SK-N-SH (cell line): ENCODE measurements around the gene IGDCC3. TPM values are rescaled to one million over a fixed set of nuclear protein-coding genes. Genes with fewer than 3 reads are reported as not detected.

Experiments
- CTCF ChIA-PET: fragments of 300-600, 350-600 bp; formaldehyde crosslinking; extraction: SDS; loops from one replicate; lab custom pipeline; 2021; lab: Yijun Ruan, JAX
- POLR2A ChIA-PET: fragments of 350-600 bp; sonication (Branson Sonifier 250); formaldehyde crosslinking; extraction: SDS; loops from one replicate; lab custom pipeline; 2020; ENCODE audit warnings: antibody characterized with exemption, inconsistent platforms; lab: Yijun Ruan, JAX
- DNase-seq: peaks from one replicate; pipeline ENCODE4 v3.0.0; 2012
- H2AFZ ChIP-seq: fragments of 200-600 bp; sonication (generic); 2 replicates; pipeline ENCODE4 v1.8.1; 2016; ENCODE audit warnings: antibody characterized with exemption, mild to moderate bottlenecking, low read depth
- H3F3A ChIP-seq: fragments of 200-600 bp; sonication (generic); replicated peaks from 2 replicates; pipeline ENCODE3; 2016; ENCODE audit warnings: antibody characterized with exemption, mild to moderate bottlenecking; ENCODE audit not compliant: insufficient read depth
- H3K27ac ChIP-seq, 2 experiments: fragments of 200-500 bp in 1 of 2; fragments of 200-600 bp in 1 of 2; sonication (Bioruptor generic) in 1 of 2; sonication (generic), shearing (Covaris generic) in 1 of 2; 2 replicates each; pipeline versions ENCODE4 v1.5.1 to v1.6.1; 2014 to 2016; ENCODE audit warnings: low read depth in 2 of 2, inconsistent platforms in 1 of 2, low read length in 1 of 2, mild to moderate bottlenecking in 1 of 2, mixed read lengths in 1 of 2
- H3K27me3 ChIP-seq: fragments of 200-600 bp; sonication (generic), shearing (Covaris generic); 2 replicates; pipeline ENCODE4 v1.6.1; 2016; ENCODE audit warnings: mixed run types; ENCODE audit not compliant: insufficient read depth
- H3K36me3 ChIP-seq, 2 experiments: fragments of 200-500 bp in 1 of 2; fragments of 200-600 bp in 1 of 2; sonication (Bioruptor generic) in 1 of 2; sonication (generic) in 1 of 2; replicated peaks in 1 of 2; 2 replicates each; pipeline versions ENCODE3 to v1.5.1; 2014 to 2016; ENCODE audit warnings: low read length in 1 of 2, mild to moderate bottlenecking in 1 of 2; ENCODE audit not compliant: insufficient read depth in 2 of 2, control insufficient read depth in 1 of 2
- H3K4me1 ChIP-seq, 2 experiments: fragments of 200-500 bp in 1 of 2; fragments of 200-600 bp in 1 of 2; sonication (Bioruptor generic) in 1 of 2; sonication (generic), shearing (Covaris generic) in 1 of 2; 2 replicates each; pipeline versions ENCODE4 v1.5.1 to v1.6.1; 2014 to 2016; ENCODE audit warnings: low read depth in 1 of 2, low read length in 1 of 2, mixed run types in 1 of 2; ENCODE audit not compliant: insufficient read depth in 2 of 2, control insufficient read depth in 1 of 2
- H3K4me2 ChIP-seq: fragments of 200-600 bp; sonication (generic), shearing (Covaris generic); 2 replicates; pipeline ENCODE4 v1.6.1; 2017; ENCODE audit warnings: mixed run types
- H3K4me3 ChIP-seq, 2 experiments: fragments of 200-500 bp in 1 of 2; fragments of 200-600 bp in 1 of 2; sonication (Bioruptor generic) in 1 of 2; sonication (generic), shearing (Covaris generic) in 1 of 2; 2 replicates each; pipeline versions ENCODE4 v1.5.1 to v1.8.1; 2014 to 2016; ENCODE audit warnings: low read depth in 2 of 2, inconsistent platforms in 1 of 2, low read length in 1 of 2, mild to moderate bottlenecking in 1 of 2, mixed read lengths in 1 of 2, moderate library complexity in 1 of 2
- H3K79me2 ChIP-seq: fragments of 200-600 bp; sonication (generic); 2 replicates; pipeline ENCODE4 v1.8.1; 2017; ENCODE audit warnings: mild to moderate bottlenecking; ENCODE audit not compliant: insufficient read depth
- H3K9ac ChIP-seq: fragments of 200-600 bp; sonication (generic); 2 replicates; pipeline ENCODE4 v1.6.1; 2017; ENCODE audit warnings: mixed run types
- H3K9me2 ChIP-seq: fragments of 200-600 bp; sonication (generic); 2 replicates; pipeline ENCODE4 v1.6.1; 2017; ENCODE audit warnings: mixed run types
- H3K9me3 ChIP-seq: fragments of 200-600 bp; sonication (generic); 2 replicates; pipeline ENCODE4 v1.6.1; 2017; ENCODE audit warnings: mixed run types, mild to moderate bottlenecking, moderate library complexity
- H4K20me1 ChIP-seq: fragments of 200-600 bp; sonication (generic); 2 replicates; pipeline ENCODE4 v1.6.1; 2017; ENCODE audit warnings: mild to moderate bottlenecking, mixed run types; ENCODE audit not compliant: insufficient read depth
- ELF1 ChIP-seq: IDR thresholded peaks from 2 replicates; pipeline ENCODE4 v1.4.0; 2012
- EP300 ChIP-seq, 2 experiments: IDR thresholded peaks; 2 replicates each; pipeline versions ENCODE4 v1.4.0 to v1.6.1; 2012; ENCODE audit warnings: borderline replicate concordance in 1 of 2, low read depth in 1 of 2, low read length in 1 of 2
- FOSL2 ChIP-seq: IDR thresholded peaks from 2 replicates; pipeline ENCODE4 v1.4.0; 2012; ENCODE audit warnings: low read depth, mild to moderate bottlenecking, moderate library complexity, borderline replicate concordance
- GABPA ChIP-seq: IDR thresholded peaks from 2 replicates; pipeline ENCODE4 v1.4.0; 2012; ENCODE audit warnings: low read depth, mild to moderate bottlenecking
- GATA2 ChIP-seq: sonication (generic); formaldehyde crosslinking; IDR thresholded peaks from 2 replicates; pipeline ENCODE4 v1.5.0; 2020; ENCODE audit warnings: mild to moderate bottlenecking, missing genetic modification reagents
- JUND ChIP-seq: IDR thresholded peaks from 2 replicates; pipeline ENCODE4 v1.4.0; 2012
- MEF2A ChIP-seq: IDR thresholded peaks from 2 replicates; pipeline ENCODE4 v1.4.0; 2012; ENCODE audit warnings: low read depth, borderline replicate concordance
- NFIC ChIP-seq: IDR thresholded peaks from 2 replicates; pipeline ENCODE4 v1.4.0; 2012; ENCODE audit warnings: borderline replicate concordance
- NRF1 ChIP-seq: IDR thresholded peaks from 2 replicates; pipeline ENCODE4 v1.6.1; 2012; ENCODE audit warnings: low read depth, mild to moderate bottlenecking, low read length
- POLR2AphosphoS5 ChIP-seq: IDR thresholded peaks from 2 replicates; pipeline ENCODE4 v1.6.1; 2012; ENCODE audit warnings: low read depth, low read length
- RAD21 ChIP-seq: IDR thresholded peaks from 2 replicates; pipeline ENCODE4 v1.6.1; 2012; ENCODE audit warnings: mild to moderate bottlenecking, low read length
- RCOR1 ChIP-seq: fragments of 150-350 bp; IDR thresholded peaks from 2 replicates; pipeline ENCODE4 v1.6.1; 2017; ENCODE audit warnings: antibody characterized with exemption, low read length
- RFX5 ChIP-seq: IDR thresholded peaks from 2 replicates; pipeline ENCODE4 v1.6.1; 2012; ENCODE audit warnings: mild to moderate bottlenecking, improper control_type of control experiment, low read length
- RXRA ChIP-seq: IDR thresholded peaks from 2 replicates; pipeline ENCODE4 v1.4.0; 2012; ENCODE audit warnings: low read depth, mild to moderate bottlenecking, borderline replicate concordance
- SIN3A ChIP-seq: IDR thresholded peaks from 2 replicates; pipeline ENCODE4 v1.6.1; 2012; ENCODE audit warnings: low read depth, mild to moderate bottlenecking, low read length, moderate library complexity, borderline replicate concordance
- SMC3 ChIP-seq: IDR thresholded peaks from 2 replicates; pipeline ENCODE4 v1.6.1; 2012; ENCODE audit warnings: low read depth, low read length, improper control_type of control experiment
- TAF1 ChIP-seq: IDR thresholded peaks from 2 replicates; pipeline ENCODE4 v1.6.1; 2012; ENCODE audit warnings: low read depth, mild to moderate bottlenecking, low read length, moderate library complexity, borderline replicate concordance
- TCF12 ChIP-seq: IDR thresholded peaks from 2 replicates; pipeline ENCODE4 v1.4.0; 2012
- YY1 ChIP-seq: IDR thresholded peaks from 2 replicates; pipeline ENCODE4 v1.4.0; 2012; ENCODE audit warnings: low read depth, mild to moderate bottlenecking
- WGBS: methylation state at CpG from one replicate; pipeline ENCODE4 v1.1.6; 2017; ENCODE audit warnings: low lambda C conversion rate; 5-methylcytosine and 5-hydroxymethylcytosine counted together
- polyA plus RNA-seq, 3 experiments: library from polyadenylated mRNA; depleted of rRNA; stranded (reverse); fragments of >200 nt; gene quantifications; 2 replicates each; pipeline ENCODE4 v1.2.3, GENCODE V29; 2012
- TF ChIP-seq, protein P1 (sequence below): fragments of 200-600 bp; sonication (generic); IDR thresholded peaks from 2 replicates; pipeline ENCODE4 v1.6.1; 2017; ENCODE audit warnings: antibody characterized with exemption, mild to moderate bottlenecking, moderate library complexity
- TF ChIP-seq, protein P2 (sequence below): IDR thresholded peaks from 2 replicates; pipeline ENCODE4 v1.6.1; 2012; ENCODE audit warnings: mild to moderate bottlenecking, low read depth, low read length, moderate library complexity
- TF ChIP-seq, protein P3 (sequence below): IDR thresholded peaks from 2 replicates; pipeline ENCODE4; 2012
- TF ChIP-seq, protein P4 (sequence below): IDR thresholded peaks from 2 replicates; pipeline ENCODE4 v1.4.0; 2012; ENCODE audit warnings: low read depth, borderline replicate concordance
- TF ChIP-seq, protein P5 (sequence below): fragments of 150-350 bp; IDR thresholded peaks from 2 replicates; pipeline ENCODE4 v1.6.1; 2017; ENCODE audit warnings: antibody characterized with exemption, low read length, low read depth, borderline replicate concordance

IGDCC3 gene
- polyA plus RNA-seq, 1 of the 3 experiments (the other 2 are of a cell fraction): 0.43 TPM

DNA sequence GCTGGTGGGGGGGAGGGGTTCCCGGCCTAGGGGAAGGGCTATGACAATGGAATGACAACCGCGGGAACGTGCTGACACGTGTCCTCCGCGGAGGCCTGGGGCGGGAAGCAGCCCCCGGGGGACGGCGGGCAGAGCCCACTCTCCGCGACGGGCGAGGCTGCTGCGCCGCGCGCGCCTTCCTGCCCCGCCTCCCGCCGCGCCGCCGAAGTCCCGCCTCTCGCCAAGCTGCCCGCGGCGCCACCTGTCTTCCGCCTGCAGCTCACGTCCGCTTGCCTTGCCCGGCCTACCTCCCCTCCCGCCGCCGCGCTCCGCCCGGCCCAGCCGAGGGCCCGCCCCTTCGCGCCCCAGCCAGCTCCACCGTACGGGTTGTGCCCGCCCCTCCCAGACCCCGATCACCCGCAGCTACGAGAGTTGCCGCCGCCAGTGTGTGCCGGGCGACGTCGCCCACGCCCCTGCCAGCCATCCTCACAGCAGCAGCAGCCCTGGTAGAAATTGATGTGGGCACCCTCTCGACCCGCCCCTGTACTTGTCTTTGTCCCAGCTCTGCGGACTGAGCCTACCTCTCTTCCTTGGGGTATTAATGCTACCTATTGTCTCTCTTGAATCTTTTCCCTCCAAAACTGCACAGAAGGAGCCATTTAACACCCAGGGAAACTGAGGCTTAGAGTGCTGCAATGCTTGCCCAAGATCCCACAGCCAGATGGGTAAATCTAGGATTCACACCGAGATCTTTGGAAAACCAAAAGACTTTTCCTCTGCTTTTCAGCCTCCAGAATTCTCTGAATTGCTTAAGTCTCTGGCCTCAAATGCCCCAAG lies 90.9 kb downstream of the IGDCC3 start, which contains the start of gene PARP16:
TSS of gene PARP16 (minus strand) at position 180 of the 816 bp plus-strand sequence. CDS start 457 bp downstream, outside the sequence.
- Histone ChIP-seq H3K4me1 (peaks cover 9 to 13% of the 10 kb centered on the region in 2 experiments; a peak in 3 of 4 replicates), H3K36me3 (no peaks in the 10 kb centered on the region), H3K27ac (peak within 1 kb of the TSS; percentile 37 to 81; a peak in 3 of 4 replicates), H3K9ac (peak within 1 kb of the TSS; percentile 77), H2AFZ (peak within 1 kb of the TSS; percentile 95), H3K9me3 (no peaks in the 10 kb centered on the region), H3K79me2 (peaks cover 6% of the 10 kb centered on the region; the same call in 1 of the 2 replicates), H3K27me3 (no peaks in the 10 kb centered on the region), H3F3A (peaks cover 18% of the 10 kb centered on the region), H3K4me3 (peak within 1 kb of the TSS; percentile 61 to 71), H3K9me2 (no peaks in the 10 kb centered on the region), H3K4me2 (peak within 1 kb of the TSS; percentile 97), H4K20me1 (no peaks in the 10 kb centered on the region)
- WGBS: 48% methylated on average over 4 of the region's 62 CpGs
- ChIA-PET CTCF (interaction anchor here (0.8 to 4.0 kb wide), 9 partner anchors 10 to 232 kb away, joined by 3 to 28 read pairs (median 5); partner anchors contain the start of gene CLPX), POLR2A (interaction anchor here (0.6 to 2.1 kb wide), 12 partner anchors 9 to 102 kb away, joined by 3 to 20 read pairs (median 4); partner anchors contain the start of genes CLPX and RNU5B-1)
- peak; percentile 95 for DNase-seq
- 0 out of 2 replicates have a peak, but pooled peaks have one; percentile 44 for TF ChIP-seq SIN3A
- no peak; the same call in 1 of the 2 replicates for TF ChIP-seq POLR2AphosphoS5
- TF ChIP-seq RXRA: no peak
- no peak; a peak in 1 of 4 replicates for TF ChIP-seq EP300 (IDR thresholded peaks at IDR 0.05; ENCODE audit: borderline replicate concordance in 1 of 2, low read depth in 1 of 2, low read length in 1 of 2)
- TF ChIP-seq, protein P1, sequence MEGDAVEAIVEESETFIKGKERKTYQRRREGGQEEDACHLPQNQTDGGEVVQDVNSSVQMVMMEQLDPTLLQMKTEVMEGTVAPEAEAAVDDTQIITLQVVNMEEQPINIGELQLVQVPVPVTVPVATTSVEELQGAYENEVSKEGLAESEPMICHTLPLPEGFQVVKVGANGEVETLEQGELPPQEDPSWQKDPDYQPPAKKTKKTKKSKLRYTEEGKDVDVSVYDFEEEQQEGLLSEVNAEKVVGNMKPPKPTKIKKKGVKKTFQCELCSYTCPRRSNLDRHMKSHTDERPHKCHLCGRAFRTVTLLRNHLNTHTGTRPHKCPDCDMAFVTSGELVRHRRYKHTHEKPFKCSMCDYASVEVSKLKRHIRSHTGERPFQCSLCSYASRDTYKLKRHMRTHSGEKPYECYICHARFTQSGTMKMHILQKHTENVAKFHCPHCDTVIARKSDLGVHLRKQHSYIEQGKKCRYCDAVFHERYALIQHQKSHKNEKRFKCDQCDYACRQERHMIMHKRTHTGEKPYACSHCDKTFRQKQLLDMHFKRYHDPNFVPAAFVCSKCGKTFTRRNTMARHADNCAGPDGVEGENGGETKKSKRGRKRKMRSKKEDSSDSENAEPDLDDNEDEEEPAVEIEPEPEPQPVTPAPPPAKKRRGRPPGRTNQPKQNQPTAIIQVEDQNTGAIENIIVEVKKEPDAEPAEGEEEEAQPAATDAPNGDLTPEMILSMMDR: peak; percentile 24
- TF ChIP-seq SMC3: 0 out of 2 replicates have a peak, but pooled peaks have one; percentile 12
- TF ChIP-seq NFIC: no peak
- no peak for TF ChIP-seq RCOR1
- no peak for TF ChIP-seq TCF12
- TF ChIP-seq GABPA: peak; percentile 63
- TF ChIP-seq, protein P2, sequence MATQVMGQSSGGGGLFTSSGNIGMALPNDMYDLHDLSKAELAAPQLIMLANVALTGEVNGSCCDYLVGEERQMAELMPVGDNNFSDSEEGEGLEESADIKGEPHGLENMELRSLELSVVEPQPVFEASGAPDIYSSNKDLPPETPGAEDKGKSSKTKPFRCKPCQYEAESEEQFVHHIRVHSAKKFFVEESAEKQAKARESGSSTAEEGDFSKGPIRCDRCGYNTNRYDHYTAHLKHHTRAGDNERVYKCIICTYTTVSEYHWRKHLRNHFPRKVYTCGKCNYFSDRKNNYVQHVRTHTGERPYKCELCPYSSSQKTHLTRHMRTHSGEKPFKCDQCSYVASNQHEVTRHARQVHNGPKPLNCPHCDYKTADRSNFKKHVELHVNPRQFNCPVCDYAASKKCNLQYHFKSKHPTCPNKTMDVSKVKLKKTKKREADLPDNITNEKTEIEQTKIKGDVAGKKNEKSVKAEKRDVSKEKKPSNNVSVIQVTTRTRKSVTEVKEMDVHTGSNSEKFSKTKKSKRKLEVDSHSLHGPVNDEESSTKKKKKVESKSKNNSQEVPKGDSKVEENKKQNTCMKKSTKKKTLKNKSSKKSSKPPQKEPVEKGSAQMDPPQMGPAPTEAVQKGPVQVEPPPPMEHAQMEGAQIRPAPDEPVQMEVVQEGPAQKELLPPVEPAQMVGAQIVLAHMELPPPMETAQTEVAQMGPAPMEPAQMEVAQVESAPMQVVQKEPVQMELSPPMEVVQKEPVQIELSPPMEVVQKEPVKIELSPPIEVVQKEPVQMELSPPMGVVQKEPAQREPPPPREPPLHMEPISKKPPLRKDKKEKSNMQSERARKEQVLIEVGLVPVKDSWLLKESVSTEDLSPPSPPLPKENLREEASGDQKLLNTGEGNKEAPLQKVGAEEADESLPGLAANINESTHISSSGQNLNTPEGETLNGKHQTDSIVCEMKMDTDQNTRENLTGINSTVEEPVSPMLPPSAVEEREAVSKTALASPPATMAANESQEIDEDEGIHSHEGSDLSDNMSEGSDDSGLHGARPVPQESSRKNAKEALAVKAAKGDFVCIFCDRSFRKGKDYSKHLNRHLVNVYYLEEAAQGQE: no peak
- TF ChIP-seq, protein P3, sequence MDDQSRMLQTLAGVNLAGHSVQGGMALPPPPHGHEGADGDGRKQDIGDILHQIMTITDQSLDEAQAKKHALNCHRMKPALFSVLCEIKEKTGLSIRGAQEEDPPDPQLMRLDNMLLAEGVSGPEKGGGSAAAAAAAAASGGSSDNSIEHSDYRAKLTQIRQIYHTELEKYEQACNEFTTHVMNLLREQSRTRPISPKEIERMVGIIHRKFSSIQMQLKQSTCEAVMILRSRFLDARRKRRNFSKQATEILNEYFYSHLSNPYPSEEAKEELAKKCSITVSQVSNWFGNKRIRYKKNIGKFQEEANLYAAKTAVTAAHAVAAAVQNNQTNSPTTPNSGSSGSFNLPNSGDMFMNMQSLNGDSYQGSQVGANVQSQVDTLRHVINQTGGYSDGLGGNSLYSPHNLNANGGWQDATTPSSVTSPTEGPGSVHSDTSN: no peak
- TF ChIP-seq ELF1: no peak
- TF ChIP-seq RAD21: no peak
- no peak for TF ChIP-seq TAF1
- no peak for TF ChIP-seq YY1
- TF ChIP-seq, protein P4, sequence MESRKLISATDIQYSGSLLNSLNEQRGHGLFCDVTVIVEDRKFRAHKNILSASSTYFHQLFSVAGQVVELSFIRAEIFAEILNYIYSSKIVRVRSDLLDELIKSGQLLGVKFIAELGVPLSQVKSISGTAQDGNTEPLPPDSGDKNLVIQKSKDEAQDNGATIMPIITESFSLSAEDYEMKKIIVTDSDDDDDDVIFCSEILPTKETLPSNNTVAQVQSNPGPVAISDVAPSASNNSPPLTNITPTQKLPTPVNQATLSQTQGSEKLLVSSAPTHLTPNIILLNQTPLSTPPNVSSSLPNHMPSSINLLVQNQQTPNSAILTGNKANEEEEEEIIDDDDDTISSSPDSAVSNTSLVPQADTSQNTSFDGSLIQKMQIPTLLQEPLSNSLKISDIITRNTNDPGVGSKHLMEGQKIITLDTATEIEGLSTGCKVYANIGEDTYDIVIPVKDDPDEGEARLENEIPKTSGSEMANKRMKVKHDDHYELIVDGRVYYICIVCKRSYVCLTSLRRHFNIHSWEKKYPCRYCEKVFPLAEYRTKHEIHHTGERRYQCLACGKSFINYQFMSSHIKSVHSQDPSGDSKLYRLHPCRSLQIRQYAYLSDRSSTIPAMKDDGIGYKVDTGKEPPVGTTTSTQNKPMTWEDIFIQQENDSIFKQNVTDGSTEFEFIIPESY: no peak
- TF ChIP-seq, protein P5, sequence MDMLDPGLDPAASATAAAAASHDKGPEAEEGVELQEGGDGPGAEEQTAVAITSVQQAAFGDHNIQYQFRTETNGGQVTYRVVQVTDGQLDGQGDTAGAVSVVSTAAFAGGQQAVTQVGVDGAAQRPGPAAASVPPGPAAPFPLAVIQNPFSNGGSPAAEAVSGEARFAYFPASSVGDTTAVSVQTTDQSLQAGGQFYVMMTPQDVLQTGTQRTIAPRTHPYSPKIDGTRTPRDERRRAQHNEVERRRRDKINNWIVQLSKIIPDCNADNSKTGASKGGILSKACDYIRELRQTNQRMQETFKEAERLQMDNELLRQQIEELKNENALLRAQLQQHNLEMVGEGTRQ: no peak
- TF ChIP-seq MEF2A: no peak
- TF ChIP-seq JUND: no peak
- TF ChIP-seq FOSL2: no peak
- TF ChIP-seq NRF1: no peak
- no peak for TF ChIP-seq GATA2 (CRISPR knock-in tag)
- TF ChIP-seq RFX5: no peak
